Type B pancreatic cell (in vitro differentiated cells): ENCODE data around the gene GALNT13. TPM values are rescaled to one million over a fixed set of nuclear protein-coding genes. Genes with fewer than 3 reads are reported as not detected.
A peak's percentile ranks its signal among the peaks of the same experiment; 100 is the strongest.

Experiments
- DNase-seq: peaks from one replicate; pipeline ENCODE4 v3.0.0; 2021; ENCODE audit warnings: mixed read lengths; ENCODE audit not compliant: unreplicated experiment; ENCODE audit errors: extremely low spot score
- H3K27ac Mint-ChIP-seq: 2 replicates; pipeline ENCODE4 v1.8.0; 2021; ENCODE audit warnings: mild to moderate bottlenecking, mixed read lengths
- H3K27me3 Mint-ChIP-seq: 2 replicates; pipeline ENCODE4 v1.8.0; 2021; ENCODE audit warnings: mixed read lengths
- H3K36me3 Mint-ChIP-seq: 2 replicates; pipeline ENCODE4 v1.8.0; 2021; ENCODE audit warnings: mixed read lengths
- H3K4me1 Mint-ChIP-seq: one replicate; pipeline ENCODE4 v1.8.0; 2021; ENCODE audit warnings: mixed read lengths; ENCODE audit not compliant: unreplicated experiment
- H3K4me3 Mint-ChIP-seq: 2 replicates; pipeline ENCODE4 v1.8.0; 2021; ENCODE audit warnings: mild to moderate bottlenecking, mixed read lengths
- H3K9me3 Mint-ChIP-seq: 2 replicates; pipeline ENCODE4 v1.8.0; 2021; ENCODE audit warnings: mixed read lengths
- total RNA-seq: library from RNA; stranded (reverse); gene quantifications from 2 replicates; pipeline ENCODE4 v1.2.1, GENCODE V29; 2021; ENCODE audit warnings: low replicate concordance
- TF ChIP-seq, protein P1 (sequence below): fragments of 200-600 bp; sonication (generic); conservative IDR thresholded peaks from 2 replicates; pipeline ENCODE4 v1.5.0; 2021; ENCODE audit warnings: antibody characterized with exemption, mild to moderate bottlenecking

The GALNT13 gene
- total RNA-seq, 1 donor from 2014 or later: 5.9 TPM

GRCh38 chr2:154400563-154401290 is 529.0 kb downstream of the GALNT13 start:
- H3K27me3 Mint-ChIP-seq: no peaks in the 10 kb centered on the region
- H3K9me3 Mint-ChIP-seq: no peaks in the 10 kb centered on the region
- H3K4me3 Mint-ChIP-seq: no peak overlapping the region
- no peaks in the 10 kb centered on the region for H3K4me1 Mint-ChIP-seq
- no peak for DNase-seq
- TF ChIP-seq, protein P1, sequence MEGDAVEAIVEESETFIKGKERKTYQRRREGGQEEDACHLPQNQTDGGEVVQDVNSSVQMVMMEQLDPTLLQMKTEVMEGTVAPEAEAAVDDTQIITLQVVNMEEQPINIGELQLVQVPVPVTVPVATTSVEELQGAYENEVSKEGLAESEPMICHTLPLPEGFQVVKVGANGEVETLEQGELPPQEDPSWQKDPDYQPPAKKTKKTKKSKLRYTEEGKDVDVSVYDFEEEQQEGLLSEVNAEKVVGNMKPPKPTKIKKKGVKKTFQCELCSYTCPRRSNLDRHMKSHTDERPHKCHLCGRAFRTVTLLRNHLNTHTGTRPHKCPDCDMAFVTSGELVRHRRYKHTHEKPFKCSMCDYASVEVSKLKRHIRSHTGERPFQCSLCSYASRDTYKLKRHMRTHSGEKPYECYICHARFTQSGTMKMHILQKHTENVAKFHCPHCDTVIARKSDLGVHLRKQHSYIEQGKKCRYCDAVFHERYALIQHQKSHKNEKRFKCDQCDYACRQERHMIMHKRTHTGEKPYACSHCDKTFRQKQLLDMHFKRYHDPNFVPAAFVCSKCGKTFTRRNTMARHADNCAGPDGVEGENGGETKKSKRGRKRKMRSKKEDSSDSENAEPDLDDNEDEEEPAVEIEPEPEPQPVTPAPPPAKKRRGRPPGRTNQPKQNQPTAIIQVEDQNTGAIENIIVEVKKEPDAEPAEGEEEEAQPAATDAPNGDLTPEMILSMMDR: no peak
- H3K27ac Mint-ChIP-seq: no peak overlapping the region
- H3K36me3 Mint-ChIP-seq: no peaks in the 10 kb centered on the region

DNA sequence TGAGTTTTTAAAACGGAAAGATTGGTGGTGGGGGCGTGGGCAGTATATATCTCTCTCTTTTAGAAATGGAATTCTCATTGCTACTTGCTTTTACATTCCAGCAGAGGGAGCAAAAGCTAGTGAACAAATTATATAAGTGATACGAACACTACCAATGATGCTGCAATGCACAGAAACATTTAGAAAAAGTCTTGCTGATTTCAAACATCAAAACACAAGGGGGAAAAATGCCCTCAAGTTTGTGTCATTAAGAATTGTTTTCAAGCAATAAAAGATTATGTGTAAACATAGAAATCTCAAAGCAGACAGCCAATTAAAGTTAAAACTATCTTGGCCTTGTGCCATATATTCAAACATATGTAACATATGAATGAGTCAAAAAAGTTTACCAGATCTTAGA is 530.5 kb downstream of the GALNT13 start:
- Mint-ChIP-seq H3K27me3 (no peaks in the 10 kb centered on the region), H3K4me1 (no peaks in the 10 kb centered on the region), H3K27ac (no peak overlapping the region), H3K4me3 (no peak overlapping the region), H3K36me3 (no peaks in the 10 kb centered on the region), H3K9me3 (no peaks in the 10 kb centered on the region)
- no peak for DNase-seq
- TF ChIP-seq, protein P1: peak; percentile 74

DNA sequence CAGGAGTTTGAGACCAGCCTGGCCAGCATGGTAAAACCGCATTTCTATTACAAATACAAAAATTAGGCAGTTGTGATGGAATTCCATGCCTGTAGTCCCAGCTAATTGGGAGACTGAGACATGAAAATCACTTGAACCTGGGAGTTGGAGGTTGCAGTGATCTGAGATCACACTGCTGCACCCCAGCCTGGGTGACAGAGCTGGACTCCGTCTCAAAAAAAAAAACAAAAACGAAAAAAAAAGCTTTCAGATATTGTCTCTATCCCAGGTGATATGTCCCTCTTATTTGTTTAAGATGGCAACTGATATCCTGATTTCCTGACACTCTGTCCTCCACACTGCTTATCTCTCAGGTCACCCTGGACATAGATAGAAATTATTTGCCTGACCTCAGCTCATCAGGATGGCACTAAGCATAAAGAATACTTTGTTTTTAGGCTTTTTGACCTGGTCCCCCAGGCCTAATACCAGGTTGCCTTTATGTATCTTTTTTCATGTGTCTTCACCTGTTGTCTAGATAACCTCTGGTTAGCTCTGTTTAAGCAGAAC is 531.6 kb downstream of the GALNT13 start:
- no peaks in the 10 kb centered on the region for H3K9me3 Mint-ChIP-seq
- TF ChIP-seq, protein P1: no peak
- H3K4me3 Mint-ChIP-seq: no peak overlapping the region
- no peaks in the 10 kb centered on the region for H3K27me3 Mint-ChIP-seq
- no peaks in the 10 kb centered on the region for H3K36me3 Mint-ChIP-seq
- no peak for DNase-seq
- no peaks in the 10 kb centered on the region for H3K4me1 Mint-ChIP-seq
- H3K27ac Mint-ChIP-seq: no peak overlapping the region

- Mint-ChIP-seq H3K36me3 (no peaks in the 10 kb centered on the region), H3K9me3 (no peaks in the 10 kb centered on the region), H3K27ac (no peak overlapping the region), H3K4me1 (no peaks in the 10 kb centered on the region), H3K27me3 (peaks cover 5% of the 10 kb centered on the region), H3K4me3 (no peak overlapping the region)
- DNase-seq: no peak
- TF ChIP-seq, protein P1: no peak
Measured at GRCh38 chr2:154408786-154409185, 537.1 kb downstream of the GALNT13 start.

- TF ChIP-seq, protein P1: no peak
- no peak overlapping the region for H3K4me3 Mint-ChIP-seq
- no peaks in the 10 kb centered on the region for H3K4me1 Mint-ChIP-seq
- no peak overlapping the region for H3K27ac Mint-ChIP-seq
- no peaks in the 10 kb centered on the region for H3K36me3 Mint-ChIP-seq
- no peaks in the 10 kb centered on the region for H3K27me3 Mint-ChIP-seq
- no peak for DNase-seq
- no peaks in the 10 kb centered on the region for H3K9me3 Mint-ChIP-seq
Measured at GRCh38 chr2:154422251-154422650, 550.5 kb downstream of the GALNT13 start.
